ENCODE results near the gene OTUB2.

DNA sequence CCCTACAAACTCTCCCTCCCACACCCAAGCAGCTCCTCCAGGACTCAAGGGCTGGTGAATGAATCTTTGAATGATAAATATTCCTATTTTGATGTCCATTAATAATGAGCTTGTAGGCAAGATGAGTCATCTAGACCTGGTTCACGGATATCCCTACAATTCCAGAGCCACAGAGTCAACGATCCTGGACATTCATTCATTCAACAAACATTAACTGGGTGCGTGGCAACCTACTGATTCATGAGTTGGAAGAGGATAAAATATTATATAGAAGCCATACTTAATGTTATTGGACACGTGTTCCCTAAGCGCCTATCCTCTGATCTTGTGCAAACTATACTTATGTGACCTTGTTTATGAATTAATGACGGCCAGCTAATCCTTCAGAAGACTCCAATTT, 420 bp upstream of the OTUB2 start:
- TF ChIP-seq TAF1 (IDR thresholded peaks at IDR 0.05; ENCODE audit: low read depth, low read length), result no peak
- no peak for TF ChIP-seq POLR2AphosphoS5 (IDR thresholded peaks at IDR 0.05; ENCODE audit: low read depth, low read length)
